SK-N-SH (cell line): ENCODE data around the gene MAP3K3. TPM values are rescaled to one million over a fixed set of nuclear protein-coding genes. Genes with fewer than 3 reads are reported as not detected.

ENCODE experiments used
- CTCF ChIA-PET: fragments of 300-600, 350-600 bp; formaldehyde crosslinking; extraction: SDS; loops from one replicate; lab custom pipeline; 2021; lab: Yijun Ruan, JAX
- POLR2A ChIA-PET: fragments of 350-600 bp; sonication (Branson Sonifier 250); formaldehyde crosslinking; extraction: SDS; loops from one replicate; lab custom pipeline; 2020; ENCODE audit warnings: antibody characterized with exemption, inconsistent platforms; lab: Yijun Ruan, JAX
- DNase-seq: peaks from one replicate; pipeline ENCODE4 v3.0.0; 2012
- H2AFZ ChIP-seq: fragments of 200-600 bp; sonication (generic); 2 replicates; pipeline ENCODE4 v1.8.1; 2016; ENCODE audit warnings: antibody characterized with exemption, mild to moderate bottlenecking, low read depth
- H3F3A ChIP-seq: fragments of 200-600 bp; sonication (generic); replicated peaks from 2 replicates; pipeline ENCODE3; 2016; ENCODE audit warnings: antibody characterized with exemption, mild to moderate bottlenecking; ENCODE audit not compliant: insufficient read depth
- H3K27ac ChIP-seq, 2 experiments: fragments of 200-500 bp in 1 of 2; fragments of 200-600 bp in 1 of 2; sonication (Bioruptor generic) in 1 of 2; sonication (generic), shearing (Covaris generic) in 1 of 2; 2 replicates each; pipeline versions ENCODE4 v1.5.1 to v1.6.1; 2014 to 2016; ENCODE audit warnings: low read depth in 2 of 2, inconsistent platforms in 1 of 2, low read length in 1 of 2, mild to moderate bottlenecking in 1 of 2, mixed read lengths in 1 of 2
- H3K27me3 ChIP-seq: fragments of 200-600 bp; sonication (generic), shearing (Covaris generic); 2 replicates; pipeline ENCODE4 v1.6.1; 2016; ENCODE audit warnings: mixed run types; ENCODE audit not compliant: insufficient read depth
- H3K36me3 ChIP-seq, 2 experiments: fragments of 200-500 bp in 1 of 2; fragments of 200-600 bp in 1 of 2; sonication (Bioruptor generic) in 1 of 2; sonication (generic) in 1 of 2; replicated peaks in 1 of 2; 2 replicates each; pipeline versions ENCODE3 to v1.5.1; 2014 to 2016; ENCODE audit warnings: low read length in 1 of 2, mild to moderate bottlenecking in 1 of 2; ENCODE audit not compliant: insufficient read depth in 2 of 2, control insufficient read depth in 1 of 2
- H3K4me1 ChIP-seq, 2 experiments: fragments of 200-500 bp in 1 of 2; fragments of 200-600 bp in 1 of 2; sonication (Bioruptor generic) in 1 of 2; sonication (generic), shearing (Covaris generic) in 1 of 2; 2 replicates each; pipeline versions ENCODE4 v1.5.1 to v1.6.1; 2014 to 2016; ENCODE audit warnings: low read depth in 1 of 2, low read length in 1 of 2, mixed run types in 1 of 2; ENCODE audit not compliant: insufficient read depth in 2 of 2, control insufficient read depth in 1 of 2
- H3K4me2 ChIP-seq: fragments of 200-600 bp; sonication (generic), shearing (Covaris generic); 2 replicates; pipeline ENCODE4 v1.6.1; 2017; ENCODE audit warnings: mixed run types
- H3K4me3 ChIP-seq, 2 experiments: fragments of 200-500 bp in 1 of 2; fragments of 200-600 bp in 1 of 2; sonication (Bioruptor generic) in 1 of 2; sonication (generic), shearing (Covaris generic) in 1 of 2; 2 replicates each; pipeline versions ENCODE4 v1.5.1 to v1.8.1; 2014 to 2016; ENCODE audit warnings: low read depth in 2 of 2, inconsistent platforms in 1 of 2, low read length in 1 of 2, mild to moderate bottlenecking in 1 of 2, mixed read lengths in 1 of 2, moderate library complexity in 1 of 2
- H3K79me2 ChIP-seq: fragments of 200-600 bp; sonication (generic); 2 replicates; pipeline ENCODE4 v1.8.1; 2017; ENCODE audit warnings: mild to moderate bottlenecking; ENCODE audit not compliant: insufficient read depth
- H3K9ac ChIP-seq: fragments of 200-600 bp; sonication (generic); 2 replicates; pipeline ENCODE4 v1.6.1; 2017; ENCODE audit warnings: mixed run types
- H3K9me2 ChIP-seq: fragments of 200-600 bp; sonication (generic); 2 replicates; pipeline ENCODE4 v1.6.1; 2017; ENCODE audit warnings: mixed run types
- H3K9me3 ChIP-seq: fragments of 200-600 bp; sonication (generic); 2 replicates; pipeline ENCODE4 v1.6.1; 2017; ENCODE audit warnings: mixed run types, mild to moderate bottlenecking, moderate library complexity
- H4K20me1 ChIP-seq: fragments of 200-600 bp; sonication (generic); 2 replicates; pipeline ENCODE4 v1.6.1; 2017; ENCODE audit warnings: mild to moderate bottlenecking, mixed run types; ENCODE audit not compliant: insufficient read depth
- CHD2 ChIP-seq: fragments of 150-350 bp; IDR thresholded peaks from 2 replicates; pipeline ENCODE4 v1.6.1; 2018; ENCODE audit warnings: low read length; ENCODE audit not compliant: partially characterized antibody
- EP300 ChIP-seq, 2 experiments: IDR thresholded peaks; 2 replicates each; pipeline versions ENCODE4 v1.4.0 to v1.6.1; 2012; ENCODE audit warnings: borderline replicate concordance in 1 of 2, low read depth in 1 of 2, low read length in 1 of 2
- EZH2phosphoT487 ChIP-seq: fragments of 200-600 bp; sonication (generic); IDR thresholded peaks from 2 replicates; pipeline ENCODE4 v1.6.1; 2017; ENCODE audit warnings: low read depth, mixed run types, mild to moderate bottlenecking, antibody characterized with exemption, moderate library complexity, borderline replicate concordance
- IRF3 ChIP-seq: fragments of 150-350 bp; IDR thresholded peaks from 2 replicates; pipeline ENCODE4 v1.6.1; 2016; ENCODE audit warnings: mild to moderate bottlenecking, low read depth, low read length
- JUND ChIP-seq: IDR thresholded peaks from 2 replicates; pipeline ENCODE4 v1.4.0; 2012
- MXI1 ChIP-seq: IDR thresholded peaks from 2 replicates; pipeline ENCODE4 v1.6.1; 2012; ENCODE audit warnings: mild to moderate bottlenecking, low read depth, low read length, improper control_type of control experiment
- NFIC ChIP-seq: IDR thresholded peaks from 2 replicates; pipeline ENCODE4 v1.4.0; 2012; ENCODE audit warnings: borderline replicate concordance
- NRF1 ChIP-seq: IDR thresholded peaks from 2 replicates; pipeline ENCODE4 v1.6.1; 2012; ENCODE audit warnings: low read depth, mild to moderate bottlenecking, low read length
- PBX3 ChIP-seq: IDR thresholded peaks from 2 replicates; pipeline ENCODE4; 2012
- POLR2AphosphoS5 ChIP-seq: IDR thresholded peaks from 2 replicates; pipeline ENCODE4 v1.6.1; 2012; ENCODE audit warnings: low read depth, low read length
- RAD21 ChIP-seq: IDR thresholded peaks from 2 replicates; pipeline ENCODE4 v1.6.1; 2012; ENCODE audit warnings: mild to moderate bottlenecking, low read length
- REST ChIP-seq: IDR thresholded peaks from 2 replicates; pipeline ENCODE4 v1.6.1; 2012; ENCODE audit warnings: mild to moderate bottlenecking, low read depth, low read length, moderate library complexity
- RXRA ChIP-seq: IDR thresholded peaks from 2 replicates; pipeline ENCODE4 v1.4.0; 2012; ENCODE audit warnings: low read depth, mild to moderate bottlenecking, borderline replicate concordance
- SIN3A ChIP-seq: IDR thresholded peaks from 2 replicates; pipeline ENCODE4 v1.6.1; 2012; ENCODE audit warnings: low read depth, mild to moderate bottlenecking, low read length, moderate library complexity, borderline replicate concordance
- ZBTB33 ChIP-seq: IDR thresholded peaks from 2 replicates; pipeline ENCODE4 v1.4.0; 2012; ENCODE audit warnings: low read depth, borderline replicate concordance
- WGBS: methylation state at CpG from one replicate; pipeline ENCODE4 v1.1.6; 2017; ENCODE audit warnings: low lambda C conversion rate; 5-methylcytosine and 5-hydroxymethylcytosine counted together
- polyA plus RNA-seq, 3 experiments: library from polyadenylated mRNA; depleted of rRNA; stranded (reverse); fragments of >200 nt; gene quantifications; 2 replicates each; pipeline ENCODE4 v1.2.3, GENCODE V29; 2012
- TF ChIP-seq, protein P1 (sequence below): fragments of 200-600 bp; sonication (generic); IDR thresholded peaks from 2 replicates; pipeline ENCODE4 v1.6.1; 2017; ENCODE audit warnings: antibody characterized with exemption, mild to moderate bottlenecking, moderate library complexity
- TF ChIP-seq, protein P2 (sequence below): IDR thresholded peaks from 2 replicates; pipeline ENCODE4 v1.4.0; 2012; ENCODE audit warnings: low read depth, borderline replicate concordance

Gene MAP3K3
- polyA plus RNA-seq, 1 of the 3 experiments (the other 2 are of a cell fraction) = 25.3 TPM

DNA sequence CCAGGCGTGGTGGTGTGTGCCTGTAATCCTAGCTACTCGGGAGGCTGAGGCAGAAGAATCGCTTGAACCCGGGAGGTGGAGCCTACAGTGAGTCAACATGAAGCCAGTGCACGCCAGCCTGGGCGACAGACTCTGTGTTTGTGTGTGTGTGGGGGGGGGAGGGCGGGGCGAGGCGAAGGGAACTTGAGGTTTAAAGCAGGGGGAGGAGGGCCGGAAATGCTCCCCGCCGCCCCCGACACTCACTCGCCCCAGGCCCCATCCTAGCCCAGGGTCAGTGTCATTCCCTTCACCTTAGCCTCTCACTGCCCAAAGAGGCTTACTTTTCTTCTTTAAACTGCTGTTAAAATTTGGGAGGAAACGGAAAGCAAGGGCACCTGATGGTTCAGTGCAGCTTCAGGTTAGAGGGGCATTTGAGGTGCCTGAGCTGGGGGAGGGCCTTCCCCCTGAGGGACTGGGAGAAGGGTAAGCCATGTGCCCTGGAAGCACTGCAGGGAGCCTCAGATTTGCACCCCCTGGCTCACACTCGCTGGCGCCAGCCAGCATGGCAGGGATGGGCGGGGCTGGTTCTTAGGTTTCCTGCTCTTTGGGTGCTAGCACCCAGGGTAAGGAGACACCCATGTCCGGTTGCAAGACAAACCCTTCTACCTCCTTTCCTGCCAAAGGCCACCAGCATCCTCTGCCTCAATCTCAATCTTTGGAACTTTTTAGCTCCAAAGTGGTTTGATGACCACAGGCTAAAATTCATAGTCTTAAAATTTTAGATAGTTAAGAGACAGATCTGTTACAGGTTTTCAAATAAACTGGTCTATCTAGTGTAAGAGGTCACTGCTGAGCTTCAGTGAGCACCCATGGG is 79.9 kb downstream of the MAP3K3 start:
- POLR2A ChIA-PET = interaction anchor here (0.6 to 2.4 kb wide), 4 partner anchors 12 to 277 kb away, joined by 5 to 7 read pairs (median 6); no protein-coding TSS in a partner anchor
- peak overlapping the region; percentile 13; the same call in 1 of the 2 replicates for H3K4me2 ChIP-seq
- peaks cover 25% of the 10 kb centered on the region for H3K79me2 ChIP-seq

More for the DNA sequence above, 79.9 kb downstream of the MAP3K3 start:
- Histone ChIP-seq H3K9me2 (no peaks in the 10 kb centered on the region), H3K9ac (no peak overlapping the region), H3K36me3 (peaks cover 10 to 37% of the 10 kb centered on the region in 2 experiments), H3K4me3 (no peak overlapping the region), H3K4me1 (peaks cover 9 to 58% of the 10 kb centered on the region in 2 experiments; a peak in 3 of 4 replicates), H3K27ac (peak overlapping the region in 1 of 2 experiments; percentile 23; a peak in 1 of 4 replicates), H2AFZ (no peak overlapping the region), H4K20me1 (peaks cover 10% of the 10 kb centered on the region), H3F3A (peaks cover 23% of the 10 kb centered on the region), H3K9me3 (no peaks in the 10 kb centered on the region), H3K27me3 (no peaks in the 10 kb centered on the region)
- WGBS = 95% methylated on average over 16 of the region's 19 CpGs
- no peak for DNase-seq
- TF ChIP-seq ZBTB33 (no peak), NFIC (no peak), PBX3 (no peak), POLR2AphosphoS5 (no peak), MXI1 (no peak), IRF3 (no peak), RXRA (no peak), RAD21 (no peak), SIN3A (no peak), JUND (no peak), REST (no peak), NRF1 (no peak), EZH2phosphoT487 (no peak), CHD2 (no peak), EP300 (IDR thresholded peaks at IDR 0.05; ENCODE audit: borderline replicate concordance in 1 of 2, low read depth in 1 of 2, low read length in 1 of 2) (no peak)
- TF ChIP-seq, protein P1, sequence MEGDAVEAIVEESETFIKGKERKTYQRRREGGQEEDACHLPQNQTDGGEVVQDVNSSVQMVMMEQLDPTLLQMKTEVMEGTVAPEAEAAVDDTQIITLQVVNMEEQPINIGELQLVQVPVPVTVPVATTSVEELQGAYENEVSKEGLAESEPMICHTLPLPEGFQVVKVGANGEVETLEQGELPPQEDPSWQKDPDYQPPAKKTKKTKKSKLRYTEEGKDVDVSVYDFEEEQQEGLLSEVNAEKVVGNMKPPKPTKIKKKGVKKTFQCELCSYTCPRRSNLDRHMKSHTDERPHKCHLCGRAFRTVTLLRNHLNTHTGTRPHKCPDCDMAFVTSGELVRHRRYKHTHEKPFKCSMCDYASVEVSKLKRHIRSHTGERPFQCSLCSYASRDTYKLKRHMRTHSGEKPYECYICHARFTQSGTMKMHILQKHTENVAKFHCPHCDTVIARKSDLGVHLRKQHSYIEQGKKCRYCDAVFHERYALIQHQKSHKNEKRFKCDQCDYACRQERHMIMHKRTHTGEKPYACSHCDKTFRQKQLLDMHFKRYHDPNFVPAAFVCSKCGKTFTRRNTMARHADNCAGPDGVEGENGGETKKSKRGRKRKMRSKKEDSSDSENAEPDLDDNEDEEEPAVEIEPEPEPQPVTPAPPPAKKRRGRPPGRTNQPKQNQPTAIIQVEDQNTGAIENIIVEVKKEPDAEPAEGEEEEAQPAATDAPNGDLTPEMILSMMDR = no peak
- TF ChIP-seq, protein P2, sequence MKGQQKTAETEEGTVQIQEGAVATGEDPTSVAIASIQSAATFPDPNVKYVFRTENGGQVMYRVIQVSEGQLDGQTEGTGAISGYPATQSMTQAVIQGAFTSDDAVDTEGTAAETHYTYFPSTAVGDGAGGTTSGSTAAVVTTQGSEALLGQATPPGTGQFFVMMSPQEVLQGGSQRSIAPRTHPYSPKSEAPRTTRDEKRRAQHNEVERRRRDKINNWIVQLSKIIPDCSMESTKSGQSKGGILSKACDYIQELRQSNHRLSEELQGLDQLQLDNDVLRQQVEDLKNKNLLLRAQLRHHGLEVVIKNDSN = no peak
- CTCF ChIA-PET = interaction anchor here (1.0 to 2.4 kb wide), 12 partner anchors 8 to 277 kb away, joined by 3 to 14 read pairs (median 4); partner anchors contain the start of gene STRADA
